ENCODE results near the gene SKA2.

DNA sequence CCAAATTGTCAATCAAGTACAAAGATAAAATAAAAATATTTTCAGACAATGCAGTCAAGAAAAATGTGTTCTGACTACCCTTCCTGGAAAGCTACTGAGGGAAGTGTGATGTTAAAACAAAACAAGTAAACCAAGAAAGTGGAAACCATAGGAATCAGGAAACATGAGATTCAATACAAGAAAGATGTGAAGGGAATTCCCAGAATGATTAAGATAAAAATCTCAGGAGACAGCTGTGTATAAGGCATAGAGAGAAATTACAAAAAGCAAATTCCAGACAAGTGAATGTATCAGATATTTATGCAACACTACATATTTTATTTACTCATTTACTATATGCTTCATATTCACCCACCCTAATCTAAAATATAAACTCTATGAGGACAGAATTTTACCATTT lies 80.5 kb downstream of the SKA2 start:
- TF ChIP-seq, protein P1, sequence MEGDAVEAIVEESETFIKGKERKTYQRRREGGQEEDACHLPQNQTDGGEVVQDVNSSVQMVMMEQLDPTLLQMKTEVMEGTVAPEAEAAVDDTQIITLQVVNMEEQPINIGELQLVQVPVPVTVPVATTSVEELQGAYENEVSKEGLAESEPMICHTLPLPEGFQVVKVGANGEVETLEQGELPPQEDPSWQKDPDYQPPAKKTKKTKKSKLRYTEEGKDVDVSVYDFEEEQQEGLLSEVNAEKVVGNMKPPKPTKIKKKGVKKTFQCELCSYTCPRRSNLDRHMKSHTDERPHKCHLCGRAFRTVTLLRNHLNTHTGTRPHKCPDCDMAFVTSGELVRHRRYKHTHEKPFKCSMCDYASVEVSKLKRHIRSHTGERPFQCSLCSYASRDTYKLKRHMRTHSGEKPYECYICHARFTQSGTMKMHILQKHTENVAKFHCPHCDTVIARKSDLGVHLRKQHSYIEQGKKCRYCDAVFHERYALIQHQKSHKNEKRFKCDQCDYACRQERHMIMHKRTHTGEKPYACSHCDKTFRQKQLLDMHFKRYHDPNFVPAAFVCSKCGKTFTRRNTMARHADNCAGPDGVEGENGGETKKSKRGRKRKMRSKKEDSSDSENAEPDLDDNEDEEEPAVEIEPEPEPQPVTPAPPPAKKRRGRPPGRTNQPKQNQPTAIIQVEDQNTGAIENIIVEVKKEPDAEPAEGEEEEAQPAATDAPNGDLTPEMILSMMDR (IDR thresholded peaks at IDR 0.05; ENCODE audit: borderline replicate concordance, extremely low read depth, low read length, poor library complexity, severe bottlenecking): no peak
- TF ChIP-seq EZH2 (IDR thresholded peaks at IDR 0.05; ENCODE audit: borderline replicate concordance, low read depth, low read length, severe bottlenecking): no peak

Measured in DND-41 (cell line).